ENCODE measurements around the gene ACTG1.
A peak's percentile ranks its signal among the peaks of the same experiment; 100 is the strongest.

ACTG1 gene

DNA sequence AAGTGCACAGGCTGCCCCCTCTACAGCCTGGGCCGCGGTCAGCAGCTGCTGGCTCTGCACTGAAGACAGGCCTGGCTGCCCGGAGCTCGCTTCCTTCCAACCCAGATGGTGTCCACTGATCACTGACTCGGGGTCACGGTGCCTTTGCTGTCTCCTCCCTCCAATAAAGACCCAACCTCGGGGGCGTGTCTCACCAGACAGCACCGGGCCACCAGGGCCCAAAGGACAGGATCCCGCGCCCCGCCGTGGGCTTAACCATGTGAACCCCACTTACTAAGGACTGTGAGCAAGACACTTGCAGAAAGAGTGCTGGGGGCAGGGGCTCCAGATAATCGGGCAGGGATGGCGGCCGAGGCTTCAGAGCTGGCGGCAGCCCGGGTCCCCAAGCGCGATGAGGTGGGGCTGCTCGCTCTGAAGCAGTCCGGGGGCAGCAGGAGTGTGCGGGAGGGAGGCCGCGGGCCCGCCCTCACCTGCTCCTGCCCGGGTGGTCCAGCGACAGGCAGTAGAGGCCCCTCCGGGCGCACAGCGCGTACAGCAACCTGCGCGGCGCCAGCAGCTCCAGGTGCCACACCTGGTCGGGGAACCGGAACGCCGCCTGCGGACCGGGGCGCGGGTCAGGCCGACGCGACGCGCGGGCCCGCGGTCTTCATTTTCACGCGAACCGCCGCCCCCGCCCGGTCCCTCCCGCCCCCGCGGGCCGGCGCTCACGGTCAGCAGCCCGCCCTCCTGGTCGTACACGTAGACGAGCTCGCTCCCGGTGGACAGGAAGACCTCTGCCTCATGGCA lies 39.1 kb upstream of the ACTG1 start:
- Mint-ChIP-seq H3K4me1 (peaks cover 22% of the 10 kb centered on the region), H3K36me3 (ENCODE audit: low read depth) (peaks cover 15% of the 10 kb centered on the region), H3K27me3 (ENCODE audit: low read depth) (peaks cover 6% of the 10 kb centered on the region), H3K27ac (peak overlapping the region; percentile 33 to 53 (median 37)), H3K9me3 (no peaks in the 10 kb centered on the region), H3K4me3 (peak overlapping the region; percentile 89 to 91 (median 91))
- TF ChIP-seq CTCF (IDR thresholded peaks at IDR 0.05; ENCODE audit: unreplicated experiment in 3 of 3), result no peak

- no peaks in the 10 kb centered on the region for H3K9me3 Mint-ChIP-seq
- peaks cover 22% of the 10 kb centered on the region for H3K4me1 Mint-ChIP-seq
- peaks cover 6% of the 10 kb centered on the region for H3K27me3 Mint-ChIP-seq (ENCODE audit: low read depth)
- H3K27ac Mint-ChIP-seq, result peak overlapping the region; percentile 33 to 53 (median 37)
- H3K36me3 Mint-ChIP-seq (ENCODE audit: low read depth), result peaks cover 15% of the 10 kb centered on the region
- no peak for TF ChIP-seq CTCF (IDR thresholded peaks at IDR 0.05; ENCODE audit: unreplicated experiment in 3 of 3)
- peak overlapping the region; percentile 89 to 91 (median 91) for H3K4me3 Mint-ChIP-seq
Observed at GRCh38 chr17:81550830-81551457, 38.3 kb upstream of the ACTG1 start.

DNA sequence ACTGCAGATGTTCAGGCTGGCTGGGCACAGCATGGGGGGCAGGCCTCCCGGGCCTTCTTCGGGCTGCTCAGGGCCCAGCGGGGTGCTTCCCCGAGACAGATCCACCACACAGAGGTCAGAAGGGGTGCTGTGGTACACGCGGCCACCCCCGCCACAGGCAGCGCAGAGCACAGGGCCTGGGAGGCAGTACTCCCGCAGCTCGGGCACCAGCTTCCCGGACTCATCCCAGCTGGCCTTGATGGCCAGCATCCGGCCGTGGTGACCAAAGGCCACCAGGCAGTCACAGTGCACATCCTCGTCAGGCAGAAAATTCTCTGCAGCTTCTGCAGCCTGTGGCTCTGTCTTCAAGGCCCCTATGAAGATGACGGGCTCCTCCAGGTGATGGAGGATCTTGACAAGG lies 37.7 kb upstream of the ACTG1 start:
- Mint-ChIP-seq H3K4me3 (peak overlapping the region; percentile 89 to 91 (median 91)), H3K36me3 (ENCODE audit: low read depth) (peaks cover 15% of the 10 kb centered on the region)
- no peak for TF ChIP-seq CTCF (IDR thresholded peaks at IDR 0.05; ENCODE audit: unreplicated experiment in 3 of 3)

GRCh38 chr17:81549826-81550225 lies 37.2 kb upstream of the ACTG1 start:
- Mint-ChIP-seq H3K4me1 (peaks cover 22% of the 10 kb centered on the region), H3K36me3 (ENCODE audit: low read depth) (peaks cover 15% of the 10 kb centered on the region), H3K27me3 (ENCODE audit: low read depth) (peaks cover 6% of the 10 kb centered on the region), H3K4me3 (peak overlapping the region; percentile 89 to 91 (median 91)), H3K27ac (no peak overlapping the region), H3K9me3 (no peaks in the 10 kb centered on the region)
- TF ChIP-seq CTCF (IDR thresholded peaks at IDR 0.05; ENCODE audit: unreplicated experiment in 3 of 3), result no peak

More for the DNA sequence above, 37.7 kb upstream of the ACTG1 start:
- Mint-ChIP-seq H3K9me3 (no peaks in the 10 kb centered on the region), H3K4me1 (peaks cover 22% of the 10 kb centered on the region), H3K27ac (no peak overlapping the region), H3K27me3 (ENCODE audit: low read depth) (peaks cover 6% of the 10 kb centered on the region)

GRCh38 chr17:81549031-81549557 lies 36.5 kb upstream of the ACTG1 start:
- TF ChIP-seq CTCF (IDR thresholded peaks at IDR 0.05; ENCODE audit: unreplicated experiment in 3 of 3), result no peak
- Mint-ChIP-seq H3K27me3 (ENCODE audit: low read depth) (peaks cover 6% of the 10 kb centered on the region), H3K36me3 (ENCODE audit: low read depth) (peaks cover 15% of the 10 kb centered on the region), H3K9me3 (no peaks in the 10 kb centered on the region), H3K27ac (no peak overlapping the region), H3K4me3 (peak overlapping the region; percentile 89 to 91 (median 91)), H3K4me1 (peaks cover 21% of the 10 kb centered on the region)
